Parathyroid adenoma (tissue), 2 donors: ENCODE data around the gene PIP4K2C.

Experiments
- H2AFZ ChIP-seq: fragments of 300-600 bp; sonication (generic); one replicate; pipeline ENCODE4 v1.7.0; 2017; ENCODE audit warnings: antibody characterized with exemption, mild to moderate bottlenecking
- H3K27ac ChIP-seq: fragments of 300-600 bp; sonication (generic); one replicate; pipeline ENCODE4 v1.7.0; 2017
- H3K27me3 ChIP-seq: fragments of 300-600 bp; sonication (generic); one replicate; pipeline ENCODE4 v1.7.0; 2017; ENCODE audit warnings: low read length; ENCODE audit not compliant: control insufficient read depth, insufficient read depth
- H3K36me3 ChIP-seq: fragments of 300-600 bp; sonication (generic); one replicate; pipeline ENCODE4 v1.7.0; 2017; ENCODE audit warnings: low read length; ENCODE audit not compliant: control insufficient read depth, insufficient read depth
- H3K4me1 ChIP-seq: fragments of 300-600 bp; sonication (generic); one replicate; pipeline ENCODE4 v1.7.0; 2017; ENCODE audit warnings: control low read depth
- H3K4me2 ChIP-seq: fragments of 300-600 bp; sonication (generic); one replicate; pipeline ENCODE4 v1.7.0; 2017; ENCODE audit warnings: low read length
- H3K4me3 ChIP-seq: fragments of 300-600 bp; sonication (generic); one replicate; pipeline ENCODE4 v1.7.0; 2017; ENCODE audit warnings: low read depth, low read length
- H3K79me2 ChIP-seq: fragments of 300-600 bp; sonication (generic); one replicate; pipeline ENCODE4 v1.7.0; 2017; ENCODE audit warnings: control low read depth
- H3K9ac ChIP-seq: fragments of 300-600 bp; sonication (generic); one replicate; pipeline ENCODE4 v1.7.0; 2017; ENCODE audit warnings: mild to moderate bottlenecking
- H3K9me3 ChIP-seq: fragments of 300-600 bp; sonication (generic); one replicate; pipeline ENCODE4 v1.7.0; 2017; ENCODE audit warnings: low read length; ENCODE audit not compliant: control insufficient read depth
- TF ChIP-seq, protein P1 (sequence below): fragments of 300-600 bp; sonication (generic); IDR thresholded peaks from one replicate; pipeline ENCODE4 v1.7.0; 2017; ENCODE audit warnings: antibody characterized with exemption, mild to moderate bottlenecking
- donor health status: primary hyperparathyroidism.

PIP4K2C gene

GRCh38 chr12:57549203-57549908 is 41.6 kb upstream of the PIP4K2C start:
- Histone ChIP-seq H3K27ac (no peak overlapping the region), H3K4me1 (peaks cover 13% of the 10 kb centered on the region)

DNA sequence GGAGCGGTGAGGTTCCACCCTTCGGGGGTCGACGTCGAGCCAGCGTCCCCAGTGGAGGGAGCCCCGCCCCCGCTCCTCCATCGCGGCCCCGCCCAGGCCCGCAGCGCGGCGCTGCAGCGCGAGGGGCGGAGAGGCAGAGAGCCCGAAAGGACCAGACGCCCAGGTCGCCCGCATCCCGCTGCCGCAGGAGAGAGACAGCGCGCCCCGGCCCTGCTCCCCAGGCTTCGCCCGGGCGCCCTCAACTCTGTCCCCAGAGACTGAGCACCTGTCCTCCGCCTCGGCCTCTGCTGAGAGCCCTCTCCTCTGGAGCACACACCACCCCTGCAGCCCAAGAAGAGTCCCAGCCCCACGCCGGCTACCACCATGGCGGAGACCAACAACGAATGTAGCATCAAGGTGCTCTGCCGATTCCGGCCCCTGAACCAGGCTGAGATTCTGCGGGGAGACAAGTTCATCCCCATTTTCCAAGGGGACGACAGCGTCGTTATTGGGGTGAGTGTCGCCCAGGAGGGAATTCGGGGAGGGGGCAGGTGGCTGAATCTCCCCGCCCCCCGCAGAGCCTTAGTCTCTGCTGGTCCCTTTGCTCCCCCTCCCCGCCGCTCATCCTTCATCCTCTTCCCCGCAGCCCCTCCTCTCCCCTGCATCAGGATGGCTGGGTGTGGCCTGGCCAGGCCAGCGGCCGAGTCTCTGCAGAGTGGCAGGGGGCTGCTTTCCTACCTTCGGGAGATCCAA is 40.9 kb upstream of the PIP4K2C start, which contains the start of gene KIF5A:
Gene KIF5A, plus strand, starts transcription at position 136 of the 732 bp plus-strand sequence. Its CDS starts 228 bp downstream, at position 364.
- Histone ChIP-seq H3K4me2 (peak within 1 kb of the TSS; percentile 88), H3K9me3 (no peaks in the 10 kb centered on the region), H3K27ac (peak within 1 kb of the TSS; percentile 8), H3K27me3 (no peaks in the 10 kb centered on the region), H3K4me3 (peak within 1 kb of the TSS; percentile 64), H3K36me3 (no peaks in the 10 kb centered on the region), H3K4me1 (peaks cover 13% of the 10 kb centered on the region), H3K9ac (no peak within 1 kb of the TSS), H2AFZ (peak within 1 kb of the TSS; percentile 96), H3K79me2 (peaks cover 17% of the 10 kb centered on the region)
- TF ChIP-seq, protein P1, sequence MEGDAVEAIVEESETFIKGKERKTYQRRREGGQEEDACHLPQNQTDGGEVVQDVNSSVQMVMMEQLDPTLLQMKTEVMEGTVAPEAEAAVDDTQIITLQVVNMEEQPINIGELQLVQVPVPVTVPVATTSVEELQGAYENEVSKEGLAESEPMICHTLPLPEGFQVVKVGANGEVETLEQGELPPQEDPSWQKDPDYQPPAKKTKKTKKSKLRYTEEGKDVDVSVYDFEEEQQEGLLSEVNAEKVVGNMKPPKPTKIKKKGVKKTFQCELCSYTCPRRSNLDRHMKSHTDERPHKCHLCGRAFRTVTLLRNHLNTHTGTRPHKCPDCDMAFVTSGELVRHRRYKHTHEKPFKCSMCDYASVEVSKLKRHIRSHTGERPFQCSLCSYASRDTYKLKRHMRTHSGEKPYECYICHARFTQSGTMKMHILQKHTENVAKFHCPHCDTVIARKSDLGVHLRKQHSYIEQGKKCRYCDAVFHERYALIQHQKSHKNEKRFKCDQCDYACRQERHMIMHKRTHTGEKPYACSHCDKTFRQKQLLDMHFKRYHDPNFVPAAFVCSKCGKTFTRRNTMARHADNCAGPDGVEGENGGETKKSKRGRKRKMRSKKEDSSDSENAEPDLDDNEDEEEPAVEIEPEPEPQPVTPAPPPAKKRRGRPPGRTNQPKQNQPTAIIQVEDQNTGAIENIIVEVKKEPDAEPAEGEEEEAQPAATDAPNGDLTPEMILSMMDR = peak; percentile 40

More at GRCh38 chr12:57549203-57549908, 41.6 kb upstream of the PIP4K2C start:
- peak overlapping the region; percentile 88 for H3K4me2 ChIP-seq
- H3K79me2 ChIP-seq = peaks cover 19% of the 10 kb centered on the region
- H3K27me3 ChIP-seq = no peaks in the 10 kb centered on the region
- H3K36me3 ChIP-seq = no peaks in the 10 kb centered on the region
- H3K9ac ChIP-seq = no peak overlapping the region
- H2AFZ ChIP-seq = peak overlapping the region; percentile 96
- peak overlapping the region; percentile 64 for H3K4me3 ChIP-seq
- TF ChIP-seq, protein P1 = no peak
- no peaks in the 10 kb centered on the region for H3K9me3 ChIP-seq

DNA sequence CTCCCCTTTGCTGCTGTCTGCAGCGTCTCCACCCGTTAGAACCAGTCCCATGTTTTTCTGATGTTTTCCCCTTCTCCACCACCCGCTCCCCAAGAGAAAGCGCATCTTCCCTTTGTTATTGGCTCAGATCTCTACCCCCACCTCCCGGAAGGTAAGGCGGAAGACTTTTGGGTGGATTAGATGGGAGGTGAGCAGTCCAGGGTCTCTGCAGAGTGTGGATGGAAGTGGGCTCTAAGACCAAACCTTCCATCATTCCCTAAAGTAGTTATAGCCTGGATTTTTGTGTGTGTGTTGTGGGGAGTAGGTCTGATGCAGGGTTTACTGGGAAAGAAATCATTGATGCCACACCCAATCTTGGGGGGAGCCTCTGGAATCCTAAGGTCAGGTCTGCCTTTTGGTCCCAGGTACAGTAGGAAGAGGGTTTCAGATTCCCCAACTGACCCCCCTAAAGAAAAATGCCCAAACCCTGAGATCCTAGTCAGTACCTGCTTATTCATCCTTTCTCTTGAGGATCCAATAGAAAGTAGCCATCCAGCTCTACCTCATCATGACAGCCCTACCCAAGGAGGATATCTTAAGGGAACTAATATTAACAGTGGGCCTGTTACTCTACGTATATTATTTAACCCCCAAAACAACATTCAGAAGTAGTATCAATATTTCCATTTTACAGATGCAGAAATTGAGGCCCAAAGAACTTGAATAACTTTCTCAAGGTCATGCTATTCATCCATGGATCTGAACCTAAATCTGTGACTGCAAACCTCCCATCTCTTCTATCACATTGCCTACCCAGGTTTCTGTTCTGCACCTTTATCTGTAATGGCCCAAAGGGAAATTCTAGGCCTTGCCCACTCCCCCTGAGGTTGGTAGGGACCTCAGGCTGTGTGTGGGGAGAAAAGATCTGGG is 40.1 kb upstream of the PIP4K2C start:
- H3K4me2 ChIP-seq = peak overlapping the region; percentile 88
- peak overlapping the region; percentile 2 for H3K27ac ChIP-seq
- H3K9ac ChIP-seq = no peak overlapping the region
- peaks cover 14% of the 10 kb centered on the region for H3K79me2 ChIP-seq
- no peak overlapping the region for H3K4me3 ChIP-seq
- H3K36me3 ChIP-seq = no peaks in the 10 kb centered on the region
- TF ChIP-seq, protein P1 = no peak
- H3K27me3 ChIP-seq = no peaks in the 10 kb centered on the region
- peak overlapping the region; percentile 96 for H2AFZ ChIP-seq
- H3K4me1 ChIP-seq = peaks cover 7% of the 10 kb centered on the region
- no peaks in the 10 kb centered on the region for H3K9me3 ChIP-seq

GRCh38 chr12:57551637-57552305 is 39.2 kb upstream of the PIP4K2C start:
- TF ChIP-seq, protein P1 = no peak

More at GRCh38 chr12:57551637-57552305, 39.2 kb upstream of the PIP4K2C start:
- Histone ChIP-seq H3K9ac (no peak overlapping the region), H3K9me3 (no peaks in the 10 kb centered on the region), H3K27me3 (no peaks in the 10 kb centered on the region), H3K4me2 (peak overlapping the region; percentile 11), H2AFZ (no peak overlapping the region), H3K79me2 (peaks cover 5% of the 10 kb centered on the region), H3K27ac (peak overlapping the region; percentile 2), H3K4me1 (peaks cover 4% of the 10 kb centered on the region), H3K4me3 (no peak overlapping the region), H3K36me3 (no peaks in the 10 kb centered on the region)
